ENCODE results near the gene HMGB1.

DNA sequence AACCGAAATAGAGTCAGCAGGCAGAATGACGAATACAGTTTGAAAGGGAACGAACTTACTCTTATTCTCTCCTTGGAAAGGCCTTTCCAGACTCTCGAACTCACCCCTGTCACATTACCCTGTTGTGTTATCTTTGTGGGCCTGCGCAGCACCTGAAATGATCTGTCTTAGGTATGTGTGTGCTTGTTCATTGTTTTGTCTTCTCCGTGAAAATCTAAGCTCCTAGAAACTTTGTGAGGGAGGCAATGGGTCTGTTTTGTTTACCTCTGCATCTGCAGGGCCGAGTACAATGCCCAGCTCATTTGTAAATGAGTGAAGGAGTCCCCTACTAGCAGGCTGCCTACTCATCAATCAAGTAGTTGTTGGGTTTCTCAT, 19.6 kb downstream of the HMGB1 start:
- TF ChIP-seq, protein P1, sequence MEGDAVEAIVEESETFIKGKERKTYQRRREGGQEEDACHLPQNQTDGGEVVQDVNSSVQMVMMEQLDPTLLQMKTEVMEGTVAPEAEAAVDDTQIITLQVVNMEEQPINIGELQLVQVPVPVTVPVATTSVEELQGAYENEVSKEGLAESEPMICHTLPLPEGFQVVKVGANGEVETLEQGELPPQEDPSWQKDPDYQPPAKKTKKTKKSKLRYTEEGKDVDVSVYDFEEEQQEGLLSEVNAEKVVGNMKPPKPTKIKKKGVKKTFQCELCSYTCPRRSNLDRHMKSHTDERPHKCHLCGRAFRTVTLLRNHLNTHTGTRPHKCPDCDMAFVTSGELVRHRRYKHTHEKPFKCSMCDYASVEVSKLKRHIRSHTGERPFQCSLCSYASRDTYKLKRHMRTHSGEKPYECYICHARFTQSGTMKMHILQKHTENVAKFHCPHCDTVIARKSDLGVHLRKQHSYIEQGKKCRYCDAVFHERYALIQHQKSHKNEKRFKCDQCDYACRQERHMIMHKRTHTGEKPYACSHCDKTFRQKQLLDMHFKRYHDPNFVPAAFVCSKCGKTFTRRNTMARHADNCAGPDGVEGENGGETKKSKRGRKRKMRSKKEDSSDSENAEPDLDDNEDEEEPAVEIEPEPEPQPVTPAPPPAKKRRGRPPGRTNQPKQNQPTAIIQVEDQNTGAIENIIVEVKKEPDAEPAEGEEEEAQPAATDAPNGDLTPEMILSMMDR (IDR thresholded peaks at IDR 0.05), result no peak
- TF ChIP-seq POLR2A (IDR thresholded peaks at IDR 0.05) (no peak), POLR2AphosphoS5 (IDR thresholded peaks at IDR 0.05) (no peak)
